LNCaP clone FGC (cell line): ENCODE data around the gene CNTN4.

Experiments
- DNase-seq: peaks from one replicate; pipeline ENCODE4 v3.0.0-alpha.2; 2011; ENCODE audit warnings: low read depth
- H3K4me3 ChIP-seq: 2 replicates; pipeline ENCODE4 v1.5.1; 2011; ENCODE audit warnings: mild to moderate bottlenecking, low read depth, low read length, control low read depth
- TF ChIP-seq, protein P1 (sequence below): IDR thresholded peaks from 2 replicates; pipeline ENCODE4 v1.5.1; 2012; ENCODE audit warnings: mild to moderate bottlenecking; ENCODE audit not compliant: control insufficient read depth, insufficient read depth; ENCODE audit errors: extremely low read depth

The CNTN4 gene

DNA sequence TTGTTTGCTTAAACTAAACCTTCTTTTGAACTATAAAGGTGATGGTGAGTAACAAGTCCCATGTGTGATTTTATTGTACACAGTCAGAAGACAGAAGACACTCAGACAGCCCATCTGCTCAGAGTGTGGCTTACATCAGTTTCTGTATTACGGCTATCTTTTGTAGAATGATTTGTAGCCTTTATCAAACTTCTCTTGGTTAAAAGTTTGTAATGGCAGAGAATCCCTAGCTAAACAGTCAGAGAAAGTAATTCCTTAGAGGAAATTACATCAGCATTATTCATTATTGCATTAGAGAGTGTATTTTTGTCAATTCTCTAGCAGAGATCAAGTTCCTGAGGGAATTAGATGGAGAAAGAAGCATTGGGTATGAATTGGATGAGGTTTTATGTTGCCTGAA is 500.8 kb downstream of the CNTN4 start:
- no peak for DNase-seq
- H3K4me3 ChIP-seq = no peak overlapping the region
- TF ChIP-seq, protein P1, sequence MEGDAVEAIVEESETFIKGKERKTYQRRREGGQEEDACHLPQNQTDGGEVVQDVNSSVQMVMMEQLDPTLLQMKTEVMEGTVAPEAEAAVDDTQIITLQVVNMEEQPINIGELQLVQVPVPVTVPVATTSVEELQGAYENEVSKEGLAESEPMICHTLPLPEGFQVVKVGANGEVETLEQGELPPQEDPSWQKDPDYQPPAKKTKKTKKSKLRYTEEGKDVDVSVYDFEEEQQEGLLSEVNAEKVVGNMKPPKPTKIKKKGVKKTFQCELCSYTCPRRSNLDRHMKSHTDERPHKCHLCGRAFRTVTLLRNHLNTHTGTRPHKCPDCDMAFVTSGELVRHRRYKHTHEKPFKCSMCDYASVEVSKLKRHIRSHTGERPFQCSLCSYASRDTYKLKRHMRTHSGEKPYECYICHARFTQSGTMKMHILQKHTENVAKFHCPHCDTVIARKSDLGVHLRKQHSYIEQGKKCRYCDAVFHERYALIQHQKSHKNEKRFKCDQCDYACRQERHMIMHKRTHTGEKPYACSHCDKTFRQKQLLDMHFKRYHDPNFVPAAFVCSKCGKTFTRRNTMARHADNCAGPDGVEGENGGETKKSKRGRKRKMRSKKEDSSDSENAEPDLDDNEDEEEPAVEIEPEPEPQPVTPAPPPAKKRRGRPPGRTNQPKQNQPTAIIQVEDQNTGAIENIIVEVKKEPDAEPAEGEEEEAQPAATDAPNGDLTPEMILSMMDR = no peak

DNA sequence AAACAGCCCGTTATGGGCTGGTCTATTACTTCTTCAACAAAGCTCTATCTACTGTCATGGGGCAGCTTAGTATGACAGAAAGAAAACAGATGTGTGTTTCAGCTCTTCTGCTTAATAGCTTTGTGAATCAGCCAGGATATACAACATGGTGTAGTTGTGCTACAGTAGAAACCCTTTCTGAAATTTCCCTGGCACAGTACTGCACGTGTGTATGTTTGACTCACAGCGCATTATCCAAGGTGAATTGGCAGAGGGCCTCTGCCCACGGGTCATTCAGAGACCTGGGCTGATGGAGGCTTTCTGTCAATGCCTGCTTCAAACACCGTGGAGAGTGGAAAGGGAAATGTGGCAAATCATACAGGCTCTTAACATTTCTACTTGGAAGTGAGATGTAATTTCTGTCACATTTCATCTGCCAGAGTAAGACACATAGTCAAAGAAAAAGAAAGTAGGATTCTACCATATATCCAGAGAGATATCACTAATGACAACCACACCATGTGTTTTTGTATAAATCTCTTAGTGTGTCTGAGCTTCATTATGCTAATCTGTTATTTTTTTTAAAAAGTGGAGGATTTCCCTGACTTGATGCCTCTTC is 505.1 kb downstream of the CNTN4 start:
- H3K4me3 ChIP-seq = no peak overlapping the region
- DNase-seq = no peak
- TF ChIP-seq, protein P1 = no peak

DNA sequence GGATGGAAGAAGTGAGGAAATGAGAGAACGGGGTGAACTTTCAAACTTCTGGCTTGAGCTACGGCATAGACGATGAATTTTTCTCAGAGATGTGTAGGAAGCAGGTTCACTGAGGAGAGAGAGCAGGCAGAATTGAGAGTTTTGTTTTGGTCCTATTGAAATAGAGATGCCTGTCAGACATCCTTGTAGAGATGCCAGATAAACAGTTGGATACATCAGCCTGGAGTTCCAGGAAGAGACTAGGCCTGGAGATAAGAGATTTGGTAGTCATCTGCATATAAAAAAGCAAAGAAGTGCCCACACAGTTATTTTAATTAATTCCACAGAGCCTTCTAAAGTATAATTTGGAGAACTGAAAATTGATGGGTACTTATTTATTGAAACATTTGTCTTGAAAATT is 515.9 kb downstream of the CNTN4 start:
- H3K4me3 ChIP-seq = no peak overlapping the region
- no peak for DNase-seq
- TF ChIP-seq, protein P1 = no peak

DNA sequence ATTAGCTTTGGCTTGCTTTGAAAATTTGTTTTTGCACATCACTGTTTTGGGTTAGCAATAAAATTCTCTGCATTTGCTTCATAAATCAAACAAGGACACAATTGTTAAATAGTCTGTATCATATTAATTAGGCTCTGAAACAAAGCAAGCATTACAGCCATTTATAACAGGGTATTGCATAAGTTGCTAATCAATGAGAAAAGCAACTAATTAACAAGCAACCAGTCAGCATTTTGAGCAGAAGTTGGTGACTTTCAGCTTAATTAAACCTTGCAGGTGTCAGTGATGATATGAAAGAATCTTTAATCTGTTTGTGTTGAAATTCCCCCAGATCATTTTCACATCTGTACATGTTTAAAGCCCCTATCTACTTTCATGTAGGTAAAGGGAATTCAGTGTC is 516.4 kb downstream of the CNTN4 start:
- TF ChIP-seq, protein P1 = no peak
- DNase-seq = no peak
- no peak overlapping the region for H3K4me3 ChIP-seq

DNA sequence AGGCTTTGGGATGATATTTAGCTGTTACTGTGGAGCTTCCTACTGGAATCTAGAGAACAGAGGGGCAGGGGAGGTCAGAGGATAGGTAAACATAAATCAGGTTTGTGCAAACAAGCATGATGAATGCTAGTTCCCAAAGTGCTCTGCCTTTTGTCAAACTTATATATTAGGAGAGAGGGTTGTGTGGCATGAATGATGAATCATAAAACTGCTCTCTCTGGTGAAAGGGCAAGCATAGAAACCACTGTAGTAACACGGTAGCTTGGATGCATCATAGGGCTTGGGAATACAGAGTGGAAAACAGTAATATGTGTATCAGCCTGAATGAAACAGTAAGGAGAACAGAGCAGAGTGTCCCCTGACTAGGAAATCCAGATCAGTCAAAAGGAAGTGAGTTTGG is 524.8 kb downstream of the CNTN4 start:
- TF ChIP-seq, protein P1 = no peak
- no peak overlapping the region for H3K4me3 ChIP-seq
- DNase-seq = no peak

DNA sequence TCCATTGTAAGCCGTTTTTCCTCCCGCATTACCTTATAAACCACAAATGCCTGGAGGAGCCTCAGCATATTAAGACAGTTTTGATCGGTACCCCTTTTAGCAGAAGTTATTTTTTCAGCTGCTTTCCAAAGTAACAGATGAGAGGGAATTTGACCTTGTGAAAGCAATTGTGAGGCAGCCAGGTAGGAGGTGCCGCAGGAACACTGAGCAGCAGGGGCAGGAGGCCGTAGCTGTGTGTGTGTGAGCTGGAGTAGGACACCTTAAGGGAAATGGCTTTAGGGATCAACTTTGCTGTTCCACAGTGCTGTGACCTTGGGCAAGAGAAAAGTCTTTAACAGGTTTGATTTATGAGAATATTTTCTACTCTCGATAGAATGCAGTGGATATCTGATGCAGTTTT is 529.5 kb downstream of the CNTN4 start:
- H3K4me3 ChIP-seq = no peak overlapping the region
- no peak for DNase-seq
- TF ChIP-seq, protein P1 = no peak

DNA sequence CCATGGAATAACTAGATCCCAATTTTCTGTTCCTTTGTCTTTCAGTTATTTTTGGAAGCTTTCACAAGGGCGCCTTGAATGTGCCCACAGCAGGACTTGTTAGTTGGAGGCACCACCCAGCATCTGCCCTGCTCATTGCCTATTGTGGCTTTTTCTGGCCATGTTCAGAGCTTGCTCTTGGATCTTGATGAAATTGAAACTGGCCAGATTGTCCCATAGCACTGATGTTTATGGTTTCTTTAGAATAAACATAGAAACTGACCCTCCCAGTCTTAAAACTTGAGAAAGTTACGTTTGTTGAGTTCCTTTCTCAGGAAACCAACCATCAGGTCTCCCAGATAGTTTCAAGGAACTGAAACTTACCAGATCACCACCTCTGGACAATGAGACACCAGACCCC is 536.8 kb downstream of the CNTN4 start:
- no peak overlapping the region for H3K4me3 ChIP-seq
- DNase-seq = no peak

More for the DNA sequence above, 536.8 kb downstream of the CNTN4 start:
- TF ChIP-seq, protein P1 = no peak
